HEK293 (cell line): ENCODE measurements around the gene RASGRP1.

Experiments
- ELK4 ChIP-seq: IDR thresholded peaks from 2 replicates; pipeline ENCODE4 v1.6.1; 2011; ENCODE audit warnings: mild to moderate bottlenecking, low read depth, low read length, borderline replicate concordance
- FEZF1 ChIP-seq: fragments of 450-650 bp; formaldehyde crosslinking; IDR thresholded peaks from 2 replicates; pipeline ENCODE4 v1.5.1; 2016; ENCODE audit warnings: missing biosample characterization, missing genetic modification characterization
- GLIS1 ChIP-seq: fragments of 450-650 bp; formaldehyde crosslinking; IDR thresholded peaks from 2 replicates; pipeline ENCODE4 v1.5.1; 2016; ENCODE audit warnings: missing biosample characterization, missing genetic modification characterization
- HOXC10 ChIP-seq: sonication (generic); formaldehyde crosslinking; IDR thresholded peaks from 2 replicates; pipeline ENCODE4 v1.8.1; 2023; ENCODE audit warnings: mild to moderate bottlenecking, missing genetic modification reagents
- KLF8 ChIP-seq: fragments of 450-650 bp; formaldehyde crosslinking; IDR thresholded peaks from 2 replicates; pipeline ENCODE4 v1.5.1; 2016; ENCODE audit warnings: missing biosample characterization, missing genetic modification characterization
- KLF9 ChIP-seq: fragments of 450-650 bp; formaldehyde crosslinking; IDR thresholded peaks from 2 replicates; pipeline ENCODE4 v1.5.1; 2016; ENCODE audit warnings: missing biosample characterization, missing genetic modification characterization, low read depth
- OSR2 ChIP-seq: fragments of 450-650 bp; formaldehyde crosslinking; IDR thresholded peaks from 2 replicates; pipeline ENCODE4 v1.5.1; 2016; ENCODE audit warnings: missing biosample characterization, missing genetic modification characterization
- PATZ1 ChIP-seq: fragments of 450-650 bp; formaldehyde crosslinking; IDR thresholded peaks from 2 replicates; pipeline ENCODE4 v1.5.1; 2016; ENCODE audit warnings: missing biosample characterization, missing genetic modification characterization
- PBX3 ChIP-seq: sonication (generic); formaldehyde crosslinking; IDR thresholded peaks from 2 replicates; pipeline ENCODE4 v1.8.1; 2022; ENCODE audit warnings: mild to moderate bottlenecking, moderate library complexity, missing genetic modification reagents
- SALL2 ChIP-seq: fragments of 450-650 bp; formaldehyde crosslinking; IDR thresholded peaks from 2 replicates; pipeline ENCODE4 v1.5.0; 2017; ENCODE audit warnings: missing biosample characterization, mild to moderate bottlenecking, missing genetic modification characterization, borderline replicate concordance
- ZBTB17 ChIP-seq: fragments of 450-650 bp; formaldehyde crosslinking; IDR thresholded peaks from 2 replicates; pipeline ENCODE4 v1.5.1; 2016; ENCODE audit warnings: missing biosample characterization, missing genetic modification characterization
- ZFP3 ChIP-seq: fragments of 450-650 bp; formaldehyde crosslinking; IDR thresholded peaks from 2 replicates; pipeline ENCODE4 v1.5.1; 2016; ENCODE audit warnings: low read depth, missing biosample characterization, missing genetic modification characterization
- ZNF112 ChIP-seq: fragments of 450-650 bp; formaldehyde crosslinking; IDR thresholded peaks from 2 replicates; pipeline ENCODE4 v1.5.0; 2017; ENCODE audit warnings: missing biosample characterization, missing genetic modification characterization
- ZNF140 ChIP-seq: fragments of 450-650 bp; formaldehyde crosslinking; IDR thresholded peaks from 2 replicates; pipeline ENCODE4 v1.5.1; 2016; ENCODE audit warnings: missing biosample characterization, missing genetic modification characterization
- ZNF146 ChIP-seq: fragments of 450-650 bp; formaldehyde crosslinking; IDR thresholded peaks from 2 replicates; pipeline ENCODE4 v1.5.1; 2016; ENCODE audit warnings: missing biosample characterization, missing genetic modification characterization
- ZNF18 ChIP-seq: fragments of 450-650 bp; formaldehyde crosslinking; IDR thresholded peaks from 2 replicates; pipeline ENCODE4 v1.5.1; 2016; ENCODE audit warnings: missing biosample characterization, missing genetic modification characterization
- ZNF184 ChIP-seq: fragments of 450-650 bp; IDR thresholded peaks from 2 replicates; pipeline ENCODE4 v1.5.1; 2018; ENCODE audit warnings: missing biosample characterization, mild to moderate bottlenecking, missing genetic modification characterization
- ZNF221 ChIP-seq: fragments of 450-650 bp; formaldehyde crosslinking; IDR thresholded peaks from 2 replicates; pipeline ENCODE4 v1.5.1; 2017; ENCODE audit warnings: missing biosample characterization, missing genetic modification characterization, borderline replicate concordance
- ZNF274 ChIP-seq, 2 experiments: fragments of 200-500 bp in 1 of 2; fragments of 450-650 bp in 1 of 2; sonication (Bioruptor generic) in 1 of 2; formaldehyde crosslinking in 1 of 2; IDR thresholded peaks; 2 replicates each; pipeline versions ENCODE4 v1.5.1 to v1.6.1; 2014 to 2016; ENCODE audit warnings: borderline replicate concordance in 1 of 2, inconsistent platforms in 1 of 2, low read length in 1 of 2, missing biosample characterization in 1 of 2, missing genetic modification characterization in 1 of 2
- ZNF350 ChIP-seq: fragments of 450-650 bp; formaldehyde crosslinking; IDR thresholded peaks from 2 replicates; pipeline ENCODE4 v1.5.0; 2017; ENCODE audit warnings: missing biosample characterization, mild to moderate bottlenecking, missing genetic modification characterization
- ZNF394 ChIP-seq: fragments of 450-650 bp; formaldehyde crosslinking; IDR thresholded peaks from 2 replicates; pipeline ENCODE4 v1.5.1; 2016; ENCODE audit warnings: missing biosample characterization, missing genetic modification characterization, mild to moderate bottlenecking, moderate library complexity, borderline replicate concordance
- ZNF404 ChIP-seq: fragments of 450-650 bp; formaldehyde crosslinking; IDR thresholded peaks from 2 replicates; pipeline ENCODE4 v1.5.1; 2017; ENCODE audit warnings: missing biosample characterization, missing genetic modification characterization
- ZNF433 ChIP-seq: fragments of 450-650 bp; formaldehyde crosslinking; IDR thresholded peaks from 2 replicates; pipeline ENCODE4 v1.5.1; 2016; ENCODE audit warnings: missing biosample characterization, missing genetic modification characterization, low read depth
- ZNF510 ChIP-seq: fragments of 450-650 bp; formaldehyde crosslinking; IDR thresholded peaks from 2 replicates; pipeline ENCODE4 v1.5.1; 2018; ENCODE audit warnings: mild to moderate bottlenecking, missing genetic modification characterization, missing biosample characterization; ENCODE audit not compliant: insufficient replicate concordance
- ZNF518A ChIP-seq: fragments of 450-650 bp; formaldehyde crosslinking; conservative IDR thresholded peaks from 2 replicates; pipeline ENCODE4 v1.5.1; 2016; ENCODE audit warnings: low read depth, missing biosample characterization, missing genetic modification characterization
- ZNF580 ChIP-seq: fragments of 450-650 bp; formaldehyde crosslinking; IDR thresholded peaks from 2 replicates; pipeline ENCODE4 v1.5.1; 2016; ENCODE audit warnings: missing biosample characterization, missing genetic modification characterization
- ZNF677 ChIP-seq: fragments of 450-650 bp; IDR thresholded peaks from 2 replicates; pipeline ENCODE4 v1.5.0; 2018; ENCODE audit warnings: missing biosample characterization, mild to moderate bottlenecking, missing genetic modification characterization, moderate library complexity
- ZNF701 ChIP-seq: fragments of 450-650 bp; formaldehyde crosslinking; IDR thresholded peaks from 2 replicates; pipeline ENCODE4 v1.5.1; 2016; ENCODE audit warnings: missing biosample characterization, missing genetic modification characterization
- ZNF776 ChIP-seq: fragments of 450-650 bp; formaldehyde crosslinking; IDR thresholded peaks from 2 replicates; pipeline ENCODE4 v1.5.0; 2017; ENCODE audit warnings: missing biosample characterization, missing genetic modification characterization, borderline replicate concordance

The RASGRP1 gene

GRCh38 chr15:38440353-38441129 lies 124.1 kb downstream of the RASGRP1 start (continued):
- TF ChIP-seq ZNF518A (tag by site-specific recombination) (no peak), ZNF146 (tag by site-specific recombination) (no peak), KLF8 (tag by site-specific recombination) (no peak), ZNF404 (tag by site-specific recombination) (no peak), ZNF776 (tag by site-specific recombination) (no peak), ZNF510 (tag by site-specific recombination) (no peak), ZNF580 (no peak), ZNF701 (no peak), PATZ1 (tag by site-specific recombination) (no peak), PBX3 (CRISPR knock-in tag) (no peak), OSR2 (tag by site-specific recombination) (no peak), ZNF677 (tag by site-specific recombination) (no peak), KLF9 (tag by site-specific recombination) (no peak), ZNF394 (tag by site-specific recombination) (no peak), ZNF18 (tag by site-specific recombination) (no peak), ZFP3 (tag by site-specific recombination) (no peak), FEZF1 (tag by site-specific recombination) (no peak), HOXC10 (CRISPR knock-in tag) (no peak), ZNF221 (no peak), ZNF112 (tag by site-specific recombination) (no peak), ZNF184 (tag by site-specific recombination) (no peak), ELK4 (no peak), ZNF140 (tag by site-specific recombination) (no peak), ZBTB17 (tag by site-specific recombination) (peak; percentile 62), GLIS1 (tag by site-specific recombination) (peak; percentile 63), SALL2 (tag by site-specific recombination) (no peak), ZNF274 (IDR thresholded peaks at IDR 0.05; ENCODE audit: low read length) (no peak), ZNF274 (tag by site-specific recombination; IDR thresholded peaks at IDR 0.05; ENCODE audit: borderline replicate concordance) (no peak), ZNF433 (no peak), ZNF350 (no peak)
